PC-3 (cell line): ENCODE measurements around the gene IL1RAPL2. TPM values are rescaled to one million over a fixed set of nuclear protein-coding genes. Genes with fewer than 3 reads are reported as not detected.

Source experiments
- ATAC-seq: fragments of 200-7000 bp; cut with Tn5 transposase; 2 replicates; pipeline ENCODE4 v1.9.1; 2020; ENCODE audit warnings: mild to moderate bottlenecking, moderate library complexity
- BruUV-seq: library from RNA; stranded (reverse); fragments of 400-500 nt; replicated peaks from 2 replicates; lab custom pipeline; 2021; lab: Mats Ljungman, UMichigan
- CTCF ChIA-PET: fragments of 300-600 bp; sonication (Branson Sonifier 250); formaldehyde crosslinking; loops from one replicate; lab custom pipeline; 2022; ENCODE audit warnings: antibody characterized with exemption; lab: Charles Lee
- POLR2A ChIA-PET: fragments of 300-600 bp; sonication (Branson Sonifier 250); formaldehyde crosslinking; loops from one replicate; lab custom pipeline; 2022; ENCODE audit warnings: antibody characterized with exemption; ENCODE audit not compliant: unreplicated experiment; lab: Charles Lee
- DNase-seq: peaks from one replicate; pipeline ENCODE4 v3.0.0-alpha.2; 2015
- H2AFZ ChIP-seq: fragments of 300-600 bp; sonication (generic); 2 replicates; pipeline ENCODE4 v1.6.0; 2016; ENCODE audit warnings: antibody characterized with exemption, low read length
- H3F3A ChIP-seq: fragments of 300-600 bp; sonication (generic); one replicate; pipeline ENCODE4 v1.6.0; 2017; ENCODE audit warnings: antibody characterized with exemption, low read length, control low read depth, mild to moderate bottlenecking; ENCODE audit not compliant: unreplicated experiment
- H3K27ac ChIP-seq: fragments of 300-600 bp; sonication (generic); 2 replicates; pipeline ENCODE4 v1.5.1; 2016; ENCODE audit warnings: mild to moderate bottlenecking, low read length
- H3K27me3 ChIP-seq: fragments of 300-600 bp; sonication (generic); 2 replicates; pipeline ENCODE4 v1.6.1; 2016; ENCODE audit warnings: low read length, mixed read lengths
- H3K36me3 ChIP-seq: fragments of 300-600 bp; sonication (generic); 2 replicates; pipeline ENCODE4 v1.6.1; 2016; ENCODE audit warnings: low read depth, mixed run types, low read length, mixed read lengths
- H3K4me1 ChIP-seq: fragments of 300-600 bp; sonication (generic); 2 replicates; pipeline ENCODE4 v1.5.1; 2016; ENCODE audit warnings: low read length; ENCODE audit not compliant: insufficient read depth
- H3K4me2 ChIP-seq: fragments of 300-600 bp; sonication (generic); 2 replicates; pipeline ENCODE4 v1.6.0; 2016; ENCODE audit warnings: low read length
- H3K4me3 ChIP-seq: fragments of 300-600 bp; sonication (generic); 2 replicates; pipeline ENCODE4 v1.5.1; 2016; ENCODE audit warnings: mild to moderate bottlenecking, low read length, mixed read lengths
- H3K79me2 ChIP-seq: fragments of 300-600 bp; sonication (generic); 2 replicates; pipeline ENCODE4 v1.6.1; 2017; ENCODE audit warnings: low read length, mixed read lengths
- H3K9ac ChIP-seq: fragments of 300-600 bp; sonication (generic); 2 replicates; pipeline ENCODE4 v1.6.0; 2016; ENCODE audit warnings: mild to moderate bottlenecking, low read length
- H3K9me2 ChIP-seq: fragments of 300-600 bp; sonication (generic); replicated peaks from 2 replicates; pipeline ENCODE4 v1.6.1; 2016; ENCODE audit warnings: mixed run types, low read length, mixed read lengths
- H3K9me3 ChIP-seq: fragments of 300-600 bp; sonication (generic); 2 replicates; pipeline ENCODE4 v1.6.1; 2016; ENCODE audit warnings: low read length, mixed read lengths
- H4K20me1 ChIP-seq: fragments of 300-600 bp; sonication (generic); 2 replicates; pipeline ENCODE4 v1.6.1; 2016; ENCODE audit warnings: low read length, mixed read lengths
- CTCF ChIP-seq: fragments of 300-600 bp; sonication (generic); conservative IDR thresholded peaks from 2 replicates; pipeline ENCODE4 v1.5.1; 2017; ENCODE audit warnings: antibody characterized with exemption, low read depth, mild to moderate bottlenecking, low read length
- EZH2 ChIP-seq: fragments of 300-600 bp; sonication (generic); IDR thresholded peaks from one replicate; pipeline ENCODE4 v1.6.1; 2017; ENCODE audit warnings: antibody characterized with exemption, mild to moderate bottlenecking, low read length; ENCODE audit not compliant: unreplicated experiment
- EZH2phosphoT487 ChIP-seq: fragments of 300-600 bp; sonication (generic); IDR thresholded peaks from 2 replicates; pipeline ENCODE4 v1.6.1; 2018; ENCODE audit warnings: mild to moderate bottlenecking, antibody characterized with exemption, low read length, borderline replicate concordance
- intact Hi-C: fragments of 100-400 bp; cut with micrococcal nuclease; formaldehyde crosslinking; loops from 2 replicates; pipeline ENCODE4 v1.9.0; 2023
- total RNA-seq: library from RNA; depleted of rRNA; stranded (reverse); fragments of >200 nt; gene quantifications from 2 replicates; pipeline ENCODE4 v1.2.3, GENCODE V29; 2014

IL1RAPL2 gene
- total RNA-seq, 1 experiment from 2014 or later: 0.62 TPM

GRCh38 chrX:104665691-104666090 lies 99.7 kb downstream of the IL1RAPL2 start:
- H3K79me2 ChIP-seq: no peaks in the 10 kb centered on the region
- H3K36me3 ChIP-seq: no peaks in the 10 kb centered on the region
- no TSS peak for BruUV-seq
- no peaks in the 10 kb centered on the region for H3K27me3 ChIP-seq
- ChIA-PET CTCF (no interaction called here), POLR2A (no interaction called here)
- no peak for ATAC-seq
- no peak for TF ChIP-seq CTCF
- no peak for TF ChIP-seq EZH2phosphoT487
- TF ChIP-seq EZH2: no peak
- no peaks in the 10 kb centered on the region for H3K9me2 ChIP-seq
- no peak for DNase-seq
- intact Hi-C loops: loop anchor here (5.0 kb wide), 2 partner anchors 98 to 527 kb away; partner anchors contain the start of gene IL1RAPL2
- no peak overlapping the region for H3K27ac ChIP-seq
- no peaks in the 10 kb centered on the region for H3F3A ChIP-seq
- H3K9ac ChIP-seq: no peak overlapping the region
- H2AFZ ChIP-seq: no peak overlapping the region
- no peak overlapping the region for H3K4me2 ChIP-seq
- H3K4me1 ChIP-seq: no peaks in the 10 kb centered on the region
- H3K4me3 ChIP-seq: no peak overlapping the region
- no peaks in the 10 kb centered on the region for H4K20me1 ChIP-seq
- no peaks in the 10 kb centered on the region for H3K9me3 ChIP-seq

GRCh38 chrX:104668550-104668949 lies 102.6 kb downstream of the IL1RAPL2 start:
- intact Hi-C loops: loop anchor here (1.0 to 5.0 kb wide), 4 partner anchors 39 to 524 kb away; partner anchors contain the start of gene IL1RAPL2
- H3K27ac ChIP-seq: no peak overlapping the region
- ChIA-PET CTCF (interaction anchor here (0.6 to 1.5 kb wide), 7 partner anchors 27 to 355 kb away, joined by 3 to 9 read pairs (median 4); no protein-coding TSS in a partner anchor), POLR2A (no interaction called here)
- BruUV-seq: no TSS peak
- TF ChIP-seq EZH2phosphoT487: no peak
- TF ChIP-seq EZH2: no peak
- peak; percentile 63 for TF ChIP-seq CTCF
- H3K79me2 ChIP-seq: no peaks in the 10 kb centered on the region
- H3K9me2 ChIP-seq: no peaks in the 10 kb centered on the region
- H3K27me3 ChIP-seq: no peaks in the 10 kb centered on the region
- H3K36me3 ChIP-seq: no peaks in the 10 kb centered on the region
- no peak overlapping the region for H3K4me3 ChIP-seq
- no peaks in the 10 kb centered on the region for H3K4me1 ChIP-seq
- ATAC-seq: peak; percentile 57; the same call in 1 of the 2 replicates
- H3K4me2 ChIP-seq: no peak overlapping the region
- H3K9me3 ChIP-seq: no peaks in the 10 kb centered on the region
- no peaks in the 10 kb centered on the region for H3F3A ChIP-seq
- H3K9ac ChIP-seq: no peak overlapping the region
- peak; percentile 57 for DNase-seq
- H2AFZ ChIP-seq: no peak overlapping the region
- no peaks in the 10 kb centered on the region for H4K20me1 ChIP-seq

- H2AFZ ChIP-seq: no peak overlapping the region
- no peaks in the 10 kb centered on the region for H3K79me2 ChIP-seq
- H3K4me1 ChIP-seq: no peaks in the 10 kb centered on the region
- no peaks in the 10 kb centered on the region for H3K27me3 ChIP-seq
- no peak for ATAC-seq
- H4K20me1 ChIP-seq: no peaks in the 10 kb centered on the region
- H3K9ac ChIP-seq: no peak overlapping the region
- H3K36me3 ChIP-seq: no peaks in the 10 kb centered on the region
- no peaks in the 10 kb centered on the region for H3K9me3 ChIP-seq
- intact Hi-C loops: loop anchor here (5.0 kb wide), 2 partner anchors 102 to 523 kb away; partner anchors contain the start of gene IL1RAPL2
- BruUV-seq: no TSS peak
- ChIA-PET CTCF (interaction anchor here (0.7 to 1.5 kb wide), 4 partner anchors 43 to 355 kb away, joined by 3 to 9 read pairs (median 6); no protein-coding TSS in a partner anchor), POLR2A (no interaction called here)
- no peak overlapping the region for H3K4me2 ChIP-seq
- H3K4me3 ChIP-seq: no peak overlapping the region
- TF ChIP-seq EZH2phosphoT487 (no peak), CTCF (no peak), EZH2 (no peak)
- no peak for DNase-seq
- no peaks in the 10 kb centered on the region for H3K9me2 ChIP-seq
- no peak overlapping the region for H3K27ac ChIP-seq
- H3F3A ChIP-seq: no peaks in the 10 kb centered on the region
Observed at GRCh38 chrX:104669063-104669462, 103.1 kb downstream of the IL1RAPL2 start.
